ENCODE results near the gene FAM185A. TPM values are rescaled to one million over a fixed set of nuclear protein-coding genes. Genes with fewer than 3 reads are reported as not detected.
"Not testable (repeated sequence)": the region's sequence is repeated elsewhere in the genome, so short reads cannot be mapped to it uniquely, and the experiment has no call there.

FAM185A gene
- total and polyA plus RNA-seq, 2 of the 4 experiments (the other 2 are of a cell fraction) = 3.6 to 4.3 TPM

DNA sequence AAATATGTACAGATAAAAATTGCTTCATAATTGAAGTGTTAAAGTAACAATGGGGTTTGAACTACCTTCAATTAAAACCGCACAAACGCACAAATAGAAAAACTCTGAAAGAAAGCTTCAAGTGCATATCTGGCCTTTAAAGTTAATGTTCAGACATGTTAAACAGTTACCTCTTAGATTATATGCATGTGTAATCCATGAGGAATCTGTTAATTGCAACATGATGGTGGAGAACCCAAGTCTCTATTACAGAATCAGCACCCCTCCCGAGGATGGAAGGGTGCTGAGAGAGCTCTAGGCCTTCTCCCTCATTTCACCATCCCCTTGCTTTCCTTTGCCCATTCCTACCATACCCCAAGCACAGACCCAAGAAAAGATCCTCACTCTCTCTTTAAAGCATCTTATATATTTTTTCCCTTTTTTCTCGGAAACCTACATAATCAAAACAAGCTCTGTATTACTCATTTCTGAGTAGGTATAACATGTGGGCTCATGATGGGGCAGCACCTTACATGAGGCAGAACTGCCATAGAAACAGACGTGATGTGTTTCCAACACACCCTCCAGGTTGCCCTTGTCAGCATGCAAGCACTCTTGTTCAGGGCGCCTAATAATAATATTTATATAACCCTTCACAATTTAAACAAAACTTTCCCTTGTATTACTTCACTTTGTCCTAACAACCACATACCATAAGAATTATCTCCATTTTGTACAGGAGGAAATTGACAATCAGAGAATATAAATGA is 33.9 kb upstream of the FAM185A start:
- H3K36me3 ChIP-seq (ENCODE audit: control insufficient read depth, insufficient read depth, low read length); intact Hi-C loops (cut with micrococcal nuclease); H2AK9ac ChIP-seq (replicated peaks; ENCODE audit: low read depth, low read length, poor library complexity); CTCF ChIA-PET; H3K27me3 ChIP-seq (ENCODE audit: control insufficient read depth, insufficient read depth, low read length); H2BK5ac ChIP-seq (ENCODE audit: low read depth, low read length, poor library complexity, severe bottlenecking); H3K9ac ChIP-seq (ENCODE audit: low read depth, low read length); H2BK20ac ChIP-seq (ENCODE audit: low read depth, low read length); H2AK5ac ChIP-seq (ENCODE audit: low read depth, low read length); H3K23ac ChIP-seq (ENCODE audit: low read depth, low read length); H4K5ac ChIP-seq (ENCODE audit: low read depth, low read length); H3K18ac ChIP-seq (ENCODE audit: low read depth, low read length); H4K8ac ChIP-seq (ENCODE audit: low read depth in 2 of 2, low read length in 2 of 2); dilution Hi-C loops (cut with HindIII; ENCODE audit: low sequenced_read_pairs, unreplicated experiment); H2AFZ ChIP-seq (replicated peaks; ENCODE audit: low read length, poor library complexity); H3K9me1 ChIP-seq (ENCODE audit: insufficient read depth, low read length); H3K4ac ChIP-seq (ENCODE audit: low read depth, low read length); H2BK120ac ChIP-seq (ENCODE audit: low read depth, low read length); POLR2A ChIA-PET (ENCODE audit: unreplicated experiment); H2BK15ac ChIP-seq (ENCODE audit: low read depth, low read length); H3K9me3 ChIP-seq (ENCODE audit: control insufficient read depth, insufficient read depth, low read length); H3K56ac ChIP-seq (ENCODE audit: extremely low read depth, insufficient read depth, low read length); H3K79me1 ChIP-seq (ENCODE audit: low read depth in 1 of 2, low read length in 2 of 2); BruUV-seq (replicated peaks); in situ Hi-C loops (cut with MboI; ENCODE audit: low sequenced_read_pairs); H3K4me1 ChIP-seq (ENCODE audit: control insufficient read depth, insufficient read depth, low read length); H3K14ac ChIP-seq (replicated peaks; ENCODE audit: low read depth, low read length); H4K20me1 ChIP-seq (ENCODE audit: insufficient read depth, low read length); H3K4me2 ChIP-seq (ENCODE audit: low read depth, low read length); H3K4me3 ChIP-seq (ENCODE audit: insufficient read depth, low read depth, low read length); H4K91ac ChIP-seq (ENCODE audit: insufficient read depth, low read depth, low read length): not testable (repeated sequence)
- peak overlapping the region; percentile 70; the same call in 1 of the 2 replicates for H3K27ac ChIP-seq (ENCODE audit: insufficient read depth, low read length)
- ATAC-seq (ENCODE audit: low read depth) (peak; percentile 70), DNase-seq (peak; percentile 48)
- WGBS, 2 experiments (ENCODE audit: extremely low coverage in 2 of 2, insufficient read length in 1 of 2) = no CpG with 5 or more reads among the region's 6 CpGs

DNA sequence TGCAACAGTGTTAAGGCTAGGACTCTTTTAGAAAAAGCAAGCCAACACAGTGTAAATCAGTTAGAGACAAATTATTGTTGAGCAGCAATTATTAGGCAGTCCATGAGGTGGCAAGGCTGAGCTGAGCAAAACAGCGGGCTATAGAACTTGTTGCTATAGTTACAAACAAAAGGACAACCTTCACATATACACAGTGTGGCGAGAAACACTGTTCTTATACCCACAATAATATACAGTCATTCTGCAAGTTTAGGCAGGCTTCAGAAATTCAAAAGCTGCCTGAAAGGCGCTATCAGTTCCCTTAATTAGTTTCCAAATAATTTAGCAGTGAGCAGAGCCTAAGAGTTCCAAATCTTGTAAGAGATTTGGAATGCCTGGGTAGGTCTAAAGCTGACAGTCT is 33.1 kb upstream of the FAM185A start:
- H3K23ac ChIP-seq (ENCODE audit: low read depth, low read length); H3K27me3 ChIP-seq (ENCODE audit: control insufficient read depth, insufficient read depth, low read length); in situ Hi-C loops (cut with MboI; ENCODE audit: low sequenced_read_pairs); H2AK5ac ChIP-seq (ENCODE audit: low read depth, low read length); H3K14ac ChIP-seq (replicated peaks; ENCODE audit: low read depth, low read length); H2AK9ac ChIP-seq (replicated peaks; ENCODE audit: low read depth, low read length, poor library complexity); intact Hi-C loops (cut with micrococcal nuclease); H4K91ac ChIP-seq (ENCODE audit: insufficient read depth, low read depth, low read length); POLR2A ChIA-PET (ENCODE audit: unreplicated experiment); H4K20me1 ChIP-seq (ENCODE audit: insufficient read depth, low read length); DNase-seq; H3K9me3 ChIP-seq (ENCODE audit: control insufficient read depth, insufficient read depth, low read length); H4K5ac ChIP-seq (ENCODE audit: low read depth, low read length); H2BK120ac ChIP-seq (ENCODE audit: low read depth, low read length); H2AFZ ChIP-seq (replicated peaks; ENCODE audit: low read length, poor library complexity); H3K56ac ChIP-seq (ENCODE audit: extremely low read depth, insufficient read depth, low read length); H4K8ac ChIP-seq (ENCODE audit: low read depth in 2 of 2, low read length in 2 of 2); H3K27ac ChIP-seq (ENCODE audit: insufficient read depth, low read length); H3K9me1 ChIP-seq (ENCODE audit: insufficient read depth, low read length); H3K18ac ChIP-seq (ENCODE audit: low read depth, low read length); H2BK5ac ChIP-seq (ENCODE audit: low read depth, low read length, poor library complexity, severe bottlenecking); H2BK20ac ChIP-seq (ENCODE audit: low read depth, low read length); H3K4me2 ChIP-seq (ENCODE audit: low read depth, low read length); dilution Hi-C loops (cut with HindIII; ENCODE audit: low sequenced_read_pairs, unreplicated experiment); BruUV-seq (replicated peaks); CTCF ChIA-PET; H3K4ac ChIP-seq (ENCODE audit: low read depth, low read length); H3K4me1 ChIP-seq (ENCODE audit: control insufficient read depth, insufficient read depth, low read length); H3K4me3 ChIP-seq (ENCODE audit: insufficient read depth, low read depth, low read length); H3K36me3 ChIP-seq (ENCODE audit: control insufficient read depth, insufficient read depth, low read length); H3K9ac ChIP-seq (ENCODE audit: low read depth, low read length); H2BK15ac ChIP-seq (ENCODE audit: low read depth, low read length); H3K79me1 ChIP-seq (ENCODE audit: low read depth in 1 of 2, low read length in 2 of 2): not testable (repeated sequence)
- ATAC-seq (ENCODE audit: low read depth) = peak; percentile 61
- no CpG with 5 or more reads among the region's 3 CpGs for WGBS, 2 experiments (ENCODE audit: extremely low coverage in 2 of 2, insufficient read length in 1 of 2)
